NCI-H446 (cell line): Measurements from ENCODE around the gene ASB2.

Source experiments
- DNase-seq, 2 experiments: peaks; one replicate each; lab custom pipeline; 2025; lab: John Stamatoyannopoulos, UW

The ASB2 gene

DNA sequence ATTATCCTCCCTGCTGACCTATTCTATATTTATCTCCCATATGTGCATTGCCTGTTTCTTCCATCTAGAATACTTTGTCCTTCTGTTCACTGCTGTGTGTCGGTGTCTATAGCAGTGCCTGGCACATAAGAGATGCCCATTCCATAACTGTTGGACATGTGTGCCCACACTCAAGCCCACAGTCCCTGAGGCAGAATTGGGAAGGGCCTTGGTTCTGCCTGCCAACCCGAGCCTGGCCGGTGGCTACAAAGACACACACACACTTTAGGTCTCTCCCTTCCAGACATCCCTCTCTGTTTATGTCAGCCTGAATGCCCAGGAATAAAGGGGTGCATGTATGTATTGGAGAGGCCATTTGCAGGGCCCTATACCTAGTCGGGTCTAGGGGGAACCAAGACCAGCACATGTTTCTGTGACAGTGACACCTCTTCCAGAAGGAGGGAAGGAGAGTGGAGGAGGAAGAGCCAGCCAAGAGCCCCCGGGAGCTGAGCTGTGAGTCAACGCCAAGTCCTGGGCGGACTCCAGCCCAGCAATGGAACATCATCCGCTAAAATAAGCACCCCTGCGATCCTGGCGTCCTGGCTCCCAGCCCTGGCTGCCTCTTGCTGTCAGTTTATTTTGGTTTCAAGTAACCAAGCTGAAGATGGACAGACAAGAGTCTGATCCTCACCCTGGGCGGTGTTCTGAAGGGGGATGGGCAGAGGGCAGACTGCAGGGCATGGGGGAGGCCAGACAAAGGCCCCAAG, 4.3 kb upstream of the ASB2 start:
- peak; percentile 70 to 86 for DNase-seq

DNA sequence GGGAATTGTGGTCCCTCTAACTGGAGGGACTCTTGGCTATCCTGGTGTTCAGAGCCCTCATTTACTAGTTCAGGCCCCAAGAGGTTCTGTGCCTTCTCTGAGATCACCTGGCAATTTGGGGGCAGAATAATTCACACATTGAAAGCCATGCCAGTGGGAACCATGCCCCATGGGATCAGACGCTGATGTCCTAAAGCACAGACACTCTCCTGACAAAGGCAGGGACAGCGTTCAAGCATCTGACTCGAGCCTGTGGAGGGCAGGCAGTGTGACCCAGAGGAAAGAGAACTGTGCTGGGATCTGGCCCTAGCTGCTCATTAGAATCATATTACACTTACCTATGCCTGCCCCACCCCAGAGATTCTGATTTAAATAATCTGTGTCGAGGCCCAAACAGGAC, 2.4 kb upstream of the ASB2 start:
- no peak for DNase-seq

DNA sequence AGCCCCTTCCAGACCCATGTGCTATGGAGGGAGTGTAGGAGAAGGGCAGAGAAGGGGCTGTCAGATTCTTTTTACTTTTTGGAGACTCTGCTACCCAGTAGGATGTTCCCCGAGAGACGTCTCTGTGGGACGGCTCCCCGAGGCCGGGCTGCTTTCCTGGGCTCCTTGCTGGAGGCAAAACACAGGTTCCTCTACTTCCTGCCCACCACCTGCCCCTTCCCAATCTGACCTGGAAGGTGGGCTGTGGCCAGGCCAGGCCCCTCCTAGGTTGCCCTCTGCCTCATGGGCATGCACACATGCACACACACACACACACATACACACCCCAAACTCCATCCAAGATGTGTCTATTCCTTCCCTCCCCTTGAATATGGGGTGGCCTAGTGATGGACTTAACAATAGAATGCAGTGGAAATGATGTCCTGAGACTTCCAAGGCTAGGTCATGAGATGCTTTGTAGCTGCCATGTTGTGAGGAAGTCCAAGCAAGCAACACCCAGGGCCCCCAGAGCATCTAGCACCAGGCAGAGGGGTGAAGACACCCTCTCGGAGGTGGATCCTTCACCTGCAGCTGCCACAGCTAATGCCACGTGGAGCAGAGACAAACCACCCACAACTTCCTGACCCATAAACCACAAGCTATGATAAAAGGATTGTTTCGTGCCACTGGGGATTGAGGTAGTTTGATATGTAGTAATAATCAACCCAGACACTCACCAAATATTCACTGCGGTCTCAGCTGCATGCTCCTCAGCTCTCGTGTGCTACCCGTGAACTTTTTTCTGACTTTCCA, 1.6 kb upstream of the ASB2 start:
- no peak for DNase-seq

DNA sequence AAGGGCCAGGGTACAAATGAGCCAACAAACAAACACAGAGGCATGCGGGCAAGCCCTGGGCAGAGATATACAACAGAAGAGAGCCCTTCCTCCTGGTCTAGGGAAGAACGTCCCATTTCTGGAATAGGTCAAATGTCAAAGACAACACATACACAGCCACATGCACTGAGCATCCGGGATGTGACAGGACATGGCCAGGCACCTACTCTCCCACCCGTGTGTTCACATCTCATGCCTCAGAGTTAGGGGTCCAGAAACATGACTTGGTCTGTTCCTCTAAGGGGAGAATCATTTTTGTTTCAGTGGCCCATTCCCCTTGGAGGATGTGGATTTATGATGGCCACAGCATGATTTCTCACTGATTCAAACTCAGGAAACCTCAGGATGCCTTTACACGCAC, 801 bp upstream of the ASB2 start:
- no peak for DNase-seq

GRCh38 chr14:93975791-93976476, 436 bp downstream of the ASB2 start:
- no peak for DNase-seq

- peak in 1 of 2 experiments; percentile 62 for DNase-seq
Observed at GRCh38 chr14:93974833-93975232, 1.5 kb downstream of the ASB2 start.

GRCh38 chr14:93974299-93974698, 2.1 kb downstream of the ASB2 start:
- DNase-seq = no peak

- DNase-seq = no peak
Observed at GRCh38 chr14:93973607-93974006, 2.8 kb downstream of the ASB2 start.

DNA sequence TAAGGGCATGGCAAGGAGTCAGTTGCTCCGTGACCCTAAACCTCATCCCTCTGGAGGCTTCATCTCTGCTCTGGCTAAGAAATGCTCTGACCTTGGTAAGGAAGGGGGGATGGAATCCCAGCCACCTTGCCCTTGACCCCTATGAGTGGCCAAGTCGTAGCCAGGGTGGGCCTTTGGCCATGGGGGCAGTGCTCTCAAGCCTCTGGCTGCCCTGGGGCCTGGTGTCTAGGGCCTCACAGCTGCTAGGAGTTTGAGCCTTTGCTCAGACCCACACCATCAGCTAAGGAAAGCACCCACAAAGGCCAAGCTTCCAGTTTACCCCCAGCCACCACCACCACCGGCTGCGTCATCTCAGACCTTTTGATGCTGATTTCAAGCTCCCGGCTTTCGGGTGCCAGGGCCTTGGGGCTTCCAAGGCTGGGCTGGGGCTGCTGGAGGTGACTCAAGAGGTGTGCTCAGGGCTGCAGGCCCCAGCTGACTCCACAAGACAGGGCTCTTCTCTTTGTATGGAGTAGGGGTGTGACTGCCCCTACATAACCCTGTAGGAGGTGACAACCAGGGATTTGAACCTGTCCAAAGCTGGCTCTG, 3.7 kb downstream of the ASB2 start:
- no peak for DNase-seq

DNA sequence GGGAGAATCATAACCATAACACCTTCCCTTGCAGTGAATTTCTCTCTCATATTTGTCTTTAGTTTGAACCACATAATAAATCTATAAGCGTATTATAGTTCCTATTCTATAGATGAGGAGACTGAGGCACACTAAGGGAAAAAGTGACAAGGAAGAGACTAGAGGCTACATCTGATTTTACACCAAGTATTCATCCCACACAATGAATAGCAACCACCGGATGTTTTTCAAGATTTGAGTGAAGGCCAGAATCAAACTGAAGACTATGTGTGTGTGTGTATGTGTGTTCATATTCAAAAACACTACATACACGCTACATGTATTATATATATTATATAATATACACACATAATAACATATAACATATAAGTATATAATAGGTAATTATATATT, 4.7 kb downstream of the ASB2 start:
- no peak for DNase-seq

GRCh38 chr14:93970965-93971634, 5.3 kb downstream of the ASB2 start:
- DNase-seq = no peak

DNA sequence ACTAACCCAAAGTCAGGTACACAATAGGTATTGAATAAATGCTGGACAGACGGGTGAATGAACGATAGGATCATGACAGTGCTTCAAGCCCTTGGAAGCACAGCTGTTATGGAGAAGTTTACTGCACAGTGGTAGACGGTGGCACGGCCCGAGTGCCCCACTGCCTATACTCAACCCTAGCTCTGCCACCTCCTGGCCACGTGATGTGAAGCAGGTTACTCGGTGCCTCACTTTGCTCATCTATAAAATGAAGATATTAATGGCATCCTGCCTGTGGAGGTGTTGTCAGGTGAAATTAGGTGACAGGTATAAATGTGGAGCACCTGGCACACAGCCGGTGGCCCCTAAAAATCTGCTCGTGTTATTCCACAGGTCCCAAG, 5.8 kb downstream of the ASB2 start:
- no peak for DNase-seq

DNA sequence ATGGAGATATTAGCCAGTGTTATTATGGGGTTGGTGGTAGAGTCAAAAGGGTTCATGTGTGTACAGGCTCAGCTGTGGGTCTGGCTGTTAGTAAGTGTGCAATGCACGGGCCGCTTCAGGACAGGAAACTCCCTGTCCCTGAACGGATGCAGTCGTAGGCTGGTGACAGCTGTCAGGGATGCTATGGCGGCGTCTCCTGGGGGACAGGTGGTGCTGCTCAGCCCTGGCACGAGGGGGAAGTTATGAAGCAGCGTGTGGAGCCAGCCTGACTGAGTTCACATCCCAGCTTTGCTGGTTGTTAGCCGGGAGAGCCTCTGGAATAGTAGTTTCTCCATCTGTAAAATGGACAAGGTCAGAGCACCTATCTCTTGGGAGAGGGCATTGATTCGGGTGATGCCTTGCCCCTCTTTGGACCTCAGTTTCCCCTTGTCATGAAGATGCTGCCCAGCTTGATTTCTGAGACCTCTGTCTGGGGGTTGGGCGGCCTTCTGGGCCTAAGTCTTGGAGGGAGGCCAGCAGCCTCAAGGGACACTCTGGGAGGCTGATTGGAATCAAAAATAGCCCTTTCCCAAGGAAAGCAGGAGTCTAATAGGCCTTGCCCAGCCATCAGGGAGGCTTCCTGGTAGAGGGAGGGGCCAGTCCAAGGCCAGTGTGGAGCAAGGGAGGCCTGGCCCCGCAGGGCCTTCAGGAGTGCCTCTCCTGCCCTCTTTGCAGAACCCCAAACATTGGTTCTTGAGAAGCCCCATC, 7.1 kb downstream of the ASB2 start:
- no peak for DNase-seq

- DNase-seq = no peak
Observed at GRCh38 chr14:93967637-93968250, 8.6 kb downstream of the ASB2 start.

DNA sequence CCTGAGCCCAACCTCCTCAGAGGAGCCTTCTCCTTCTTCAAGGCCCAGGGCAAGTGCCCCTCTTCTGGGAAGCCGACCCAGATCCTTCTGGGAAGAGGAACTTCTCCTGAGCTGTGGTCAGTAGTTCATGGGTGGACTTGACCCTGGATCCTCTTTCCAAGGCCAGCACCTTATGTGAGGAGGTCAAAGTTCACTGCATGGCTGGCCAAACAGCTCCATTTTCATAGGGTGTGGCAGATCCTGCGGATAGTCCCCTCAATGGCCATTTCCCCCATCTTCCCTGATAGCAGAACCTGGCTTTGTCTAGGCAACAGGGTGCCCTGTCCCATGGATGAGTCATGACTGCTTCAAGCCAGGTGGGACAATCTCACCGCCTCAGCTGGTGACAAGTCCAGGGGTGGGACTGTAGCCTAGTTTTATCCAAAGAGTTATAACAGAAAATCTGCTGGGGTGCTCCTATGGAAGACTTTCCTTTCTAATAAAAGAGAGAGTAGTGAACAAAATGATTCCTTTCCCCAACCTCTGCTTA, 10.4 kb downstream of the ASB2 start:
- DNase-seq = no peak

DNA sequence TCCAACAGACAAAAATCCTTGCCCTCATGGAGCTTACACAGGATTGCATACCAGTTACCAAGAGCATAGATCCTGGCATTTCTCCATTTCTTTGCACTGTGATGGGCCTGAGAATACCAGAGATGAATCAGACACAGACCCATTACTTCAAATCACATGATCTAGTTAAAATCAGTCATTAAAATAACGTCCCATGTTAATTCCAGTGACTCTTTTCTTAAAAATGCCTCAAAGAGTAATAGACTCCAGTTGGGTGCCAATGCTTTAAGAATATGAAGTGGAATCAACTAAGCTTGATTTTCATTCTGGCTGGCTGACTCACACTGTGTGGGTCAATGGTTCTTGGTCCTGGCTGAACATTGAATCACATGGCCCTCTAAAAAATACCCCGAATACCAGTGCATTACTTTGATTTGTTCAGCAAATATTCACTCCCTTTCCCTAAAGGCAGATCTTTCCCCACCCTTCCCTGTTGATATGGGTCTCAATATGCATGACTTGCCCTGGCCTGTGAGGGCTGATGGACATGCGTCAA, 11.0 kb downstream of the ASB2 start:
- DNase-seq = no peak

- DNase-seq = no peak
Observed at GRCh38 chr14:93964820-93965286, 11.5 kb downstream of the ASB2 start.

DNA sequence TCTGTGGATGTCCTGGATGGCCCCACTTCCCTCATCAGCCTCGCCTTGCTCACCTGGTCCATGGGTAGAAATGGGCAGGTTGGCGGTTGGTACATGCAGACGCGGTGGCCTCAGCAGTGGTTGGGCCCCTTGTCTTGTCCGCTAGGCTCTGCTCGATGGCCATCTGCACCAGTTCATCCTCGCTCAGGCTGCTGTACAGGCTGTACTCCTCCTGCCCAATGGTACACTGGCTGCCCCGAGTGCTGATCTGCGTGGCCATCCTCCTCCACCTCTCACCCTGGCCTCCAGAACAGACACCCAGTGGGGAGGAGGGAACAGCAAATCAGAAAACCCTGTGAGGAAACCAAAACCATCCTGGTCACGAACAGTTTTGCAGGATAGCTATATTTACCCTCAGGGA, 12.1 kb downstream of the ASB2 start:
- DNase-seq = no peak

DNA sequence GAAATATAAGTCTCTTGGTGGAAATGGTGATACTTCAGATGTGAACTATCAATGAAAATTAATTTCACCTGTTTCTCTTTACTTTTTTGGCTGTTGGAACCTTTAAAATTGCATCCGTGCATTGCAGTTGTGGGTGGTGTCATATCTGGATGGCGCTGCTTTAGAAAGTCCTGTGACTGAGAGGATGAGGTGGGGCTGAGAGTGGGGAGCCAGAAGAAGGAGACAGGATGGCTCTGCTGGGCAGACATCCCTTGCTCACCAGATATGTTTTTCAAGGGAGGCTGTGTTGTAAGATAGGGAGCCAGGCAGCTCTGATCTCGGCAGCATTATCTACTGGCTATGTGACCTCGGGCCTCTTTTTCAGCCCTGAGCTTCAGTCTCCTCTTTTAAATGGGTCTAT, 12.7 kb downstream of the ASB2 start:
- DNase-seq = no peak
